ENCODE measurements around the gene COL19A1. TPM values are rescaled to one million over a fixed set of nuclear protein-coding genes. Genes with fewer than 3 reads are reported as not detected.

COL19A1 gene
- total and polyA plus RNA-seq, 2 experiments from 2014 or later, result not detected

- no peak overlapping the region for H3K4me3 Mint-ChIP-seq
- Histone ChIP-seq H3K79me2 (replicated peaks; ENCODE audit: insufficient read depth) (no peaks in the 10 kb centered on the region), H3K4me3 (no peak overlapping the region), H4K20me1 (replicated peaks; ENCODE audit: insufficient read depth) (no peaks in the 10 kb centered on the region), H3F3A (replicated peaks; ENCODE audit: low read depth) (no peaks in the 10 kb centered on the region), H3K4me1 (ENCODE audit: insufficient read depth) (peaks cover 34% of the 10 kb centered on the region), H3K27ac (ENCODE audit: low read depth) (no peak overlapping the region), H3K4me2 (no peak overlapping the region), H3K36me3 (ENCODE audit: insufficient read depth) (no peaks in the 10 kb centered on the region), H2AFZ (no peak overlapping the region), H3K9me2 (ENCODE audit: insufficient read depth) (0 out of 2 replicates have a peak, but pooled peaks cover 4% of the 10 kb centered on the region), H3K27me3 (ENCODE audit: insufficient read depth) (no peaks in the 10 kb centered on the region)
- ATAC-seq (no peak), DNase-seq (ENCODE audit: low spot score) (no peak)
- no peaks in the 10 kb centered on the region for H3K36me3 Mint-ChIP-seq (ENCODE audit: low read depth)
- peaks cover 2% of the 10 kb centered on the region for H3K27me3 Mint-ChIP-seq (ENCODE audit: insufficient read depth, low read depth, poor library complexity)
- H3K9me3 Mint-ChIP-seq, result no peaks in the 10 kb centered on the region
- H3K4me1 Mint-ChIP-seq, result peaks cover 37% of the 10 kb centered on the region
- H3K27ac Mint-ChIP-seq, result no peak overlapping the region
- TF ChIP-seq ETS1 (IDR thresholded peaks at IDR 0.05), result no peak
Observed at GRCh38 chr6:69817358-69817757, 49.0 kb upstream of the COL19A1 start.

GRCh38 chr6:69818223-69818930 lies 48.0 kb upstream of the COL19A1 start:
- no peak overlapping the region for H3K4me3 Mint-ChIP-seq
- Histone ChIP-seq H3K4me1 (ENCODE audit: insufficient read depth) (peaks cover 31% of the 10 kb centered on the region), H4K20me1 (replicated peaks; ENCODE audit: insufficient read depth) (no peaks in the 10 kb centered on the region), H3K79me2 (replicated peaks; ENCODE audit: insufficient read depth) (no peaks in the 10 kb centered on the region), H3K4me3 (no peak overlapping the region), H3K9me2 (ENCODE audit: insufficient read depth) (0 out of 2 replicates have a peak, but pooled peaks cover 4% of the 10 kb centered on the region), H3F3A (replicated peaks; ENCODE audit: low read depth) (no peaks in the 10 kb centered on the region), H3K36me3 (ENCODE audit: insufficient read depth) (no peaks in the 10 kb centered on the region), H3K27ac (ENCODE audit: low read depth) (no peak overlapping the region), H2AFZ (no peak overlapping the region), H3K4me2 (no peak overlapping the region), H3K27me3 (ENCODE audit: insufficient read depth) (no peaks in the 10 kb centered on the region)
- DNase-seq (ENCODE audit: low spot score) (no peak), ATAC-seq (no peak)
- H3K36me3 Mint-ChIP-seq (ENCODE audit: low read depth), result no peaks in the 10 kb centered on the region
- H3K4me1 Mint-ChIP-seq, result peaks cover 28% of the 10 kb centered on the region
- H3K27me3 Mint-ChIP-seq (ENCODE audit: insufficient read depth, low read depth, poor library complexity), result peaks cover 2% of the 10 kb centered on the region
- H3K27ac Mint-ChIP-seq, result no peak overlapping the region
- H3K9me3 Mint-ChIP-seq, result no peaks in the 10 kb centered on the region
- no peak for TF ChIP-seq ZNF462 (CRISPR knock-in tag; IDR thresholded peaks at IDR 0.05)
- TF ChIP-seq CREB1 (CRISPR knock-in tag; IDR thresholded peaks at IDR 0.05; ENCODE audit: low read depth), result no peak
- TF ChIP-seq POLR2AphosphoS5 (IDR thresholded peaks at IDR 0.05; ENCODE audit: low read depth), result no peak
- TF ChIP-seq ZNF114 (CRISPR knock-in tag; IDR thresholded peaks at IDR 0.05), result no peak
- no peak for TF ChIP-seq JUNB (IDR thresholded peaks at IDR 0.05; ENCODE audit: unreplicated experiment)
- no peak for TF ChIP-seq EZH2 (IDR thresholded peaks at IDR 0.05; ENCODE audit: low read depth, unreplicated experiment)
- no peak for TF ChIP-seq REST (IDR thresholded peaks at IDR 0.05; ENCODE audit: unreplicated experiment)

Measured in GM23338 (cell line).